MCF 10A (cell line): Measurements from ENCODE around the gene AXDND1. TPM values are rescaled to one million over a fixed set of nuclear protein-coding genes. Genes with fewer than 3 reads are reported as not detected.

Experiments
- BruUV-seq: library from RNA; stranded (reverse); fragments of 400-500 nt; replicated peaks from 2 replicates; lab custom pipeline; 2021; lab: Mats Ljungman, UMichigan
- CTCF ChIA-PET: fragments of 300-600 bp; sonication (Branson Sonifier 250); formaldehyde crosslinking; extraction: SDS; loops from one replicate; lab custom pipeline; 2021; ENCODE audit warnings: antibody characterized with exemption, inconsistent platforms; lab: Yijun Ruan, JAX
- POLR2A ChIA-PET: fragments of 300-600, 350-650 bp; sonication (Branson Sonifier 250); formaldehyde crosslinking; extraction: SDS; loops from one replicate; lab custom pipeline; 2020; ENCODE audit warnings: antibody characterized with exemption, inconsistent platforms; lab: Yijun Ruan, JAX
- DNase-seq: peaks from one replicate; pipeline ENCODE4 v3.0.0-alpha.2; 2018; ENCODE audit not compliant: unreplicated experiment
- H3K27ac Mint-ChIP-seq: one replicate; pipeline ENCODE4 v1.8.0; 2022; ENCODE audit warnings: mild to moderate bottlenecking, low read depth, mixed read lengths; ENCODE audit not compliant: unreplicated experiment
- H3K27me3 Mint-ChIP-seq: one replicate; pipeline ENCODE4 v1.8.0; 2022; ENCODE audit warnings: mixed read lengths; ENCODE audit not compliant: insufficient read depth, unreplicated experiment
- H3K36me3 Mint-ChIP-seq: one replicate; pipeline ENCODE4 v1.8.0; 2022; ENCODE audit warnings: mild to moderate bottlenecking, moderate library complexity, mixed read lengths; ENCODE audit not compliant: insufficient read depth, unreplicated experiment
- H3K4me1 Mint-ChIP-seq: one replicate; pipeline ENCODE4 v1.8.0; 2022; ENCODE audit warnings: mixed read lengths; ENCODE audit not compliant: insufficient read depth, unreplicated experiment
- H3K4me3 Mint-ChIP-seq: one replicate; pipeline ENCODE4 v1.8.0; 2022; ENCODE audit warnings: mild to moderate bottlenecking, moderate library complexity, mixed read lengths; ENCODE audit not compliant: unreplicated experiment
- H3K9me3 Mint-ChIP-seq: one replicate; pipeline ENCODE4 v1.8.0; 2022; ENCODE audit warnings: mixed read lengths; ENCODE audit not compliant: unreplicated experiment
- CTCF ChIP-seq: fragments of 200-600 bp; IDR thresholded peaks from one replicate; pipeline ENCODE4 v1.8.0; 2022; ENCODE audit warnings: antibody characterized with exemption, mild to moderate bottlenecking; ENCODE audit not compliant: unreplicated experiment
- intact Hi-C: fragments of 100-400 bp; cut with micrococcal nuclease; formaldehyde crosslinking; loops from 2 replicates; pipeline ENCODE4 v1.14.1; 2022
- total RNA-seq: library from RNA; stranded (reverse); gene quantifications from 2 replicates; pipeline ENCODE4 v1.2.3, GENCODE V29; 2022

AXDND1 gene
- total RNA-seq, 1 experiment from 2014 or later = 1.1 TPM

GRCh38 chr1:179322557-179322956 is 43.2 kb upstream of the AXDND1 start:
- Mint-ChIP-seq H3K27me3 (no peaks in the 10 kb centered on the region), H3K27ac (no peak overlapping the region), H3K4me1 (peaks cover 9% of the 10 kb centered on the region), H3K9me3 (no peaks in the 10 kb centered on the region), H3K36me3 (peaks cover 6% of the 10 kb centered on the region), H3K4me3 (no peak overlapping the region)
- intact Hi-C loops = no loop called here
- ChIA-PET CTCF (no interaction called here), POLR2A (interaction anchor here (0.6 kb wide), 1 partner anchor 444 kb away, joined by 3 read pairs; no protein-coding TSS in a partner anchor)
- TF ChIP-seq CTCF = no peak
- DNase-seq = no peak
- BruUV-seq = no TSS peak

- ChIA-PET CTCF (interaction anchor here (0.7 kb wide), 1 partner anchor 23 kb away, joined by 3 read pairs; no protein-coding TSS in a partner anchor), POLR2A (interaction anchor here (0.9 kb wide), 1 partner anchor 12 kb away, joined by 4 read pairs; no protein-coding TSS in a partner anchor)
- Mint-ChIP-seq H3K4me3 (no peak overlapping the region), H3K27ac (no peak overlapping the region), H3K36me3 (peaks cover 13% of the 10 kb centered on the region), H3K9me3 (no peaks in the 10 kb centered on the region), H3K4me1 (peaks cover 9% of the 10 kb centered on the region), H3K27me3 (no peaks in the 10 kb centered on the region)
- DNase-seq = no peak
- no TSS peak for BruUV-seq
- no peak for TF ChIP-seq CTCF
- intact Hi-C loops = no loop called here
Measured at GRCh38 chr1:179323436-179323835, 42.3 kb upstream of the AXDND1 start.

GRCh38 chr1:179325836-179326235 is 39.9 kb upstream of the AXDND1 start:
- Mint-ChIP-seq H3K4me1 (peaks cover 9% of the 10 kb centered on the region), H3K27me3 (no peaks in the 10 kb centered on the region), H3K27ac (peak overlapping the region; percentile 2), H3K36me3 (peaks cover 21% of the 10 kb centered on the region), H3K4me3 (no peak overlapping the region), H3K9me3 (no peaks in the 10 kb centered on the region)
- ChIA-PET POLR2A (interaction anchor here (1.6 kb wide), 1 partner anchor 13 kb away, joined by 4 read pairs; no protein-coding TSS in a partner anchor), CTCF (interaction anchor here (0.5 to 1.2 kb wide), 2 partner anchors 9 to 74 kb away, joined by 4 to 5 read pairs; no protein-coding TSS in a partner anchor)
- DNase-seq = no peak
- no TSS peak for BruUV-seq
- intact Hi-C loops = no loop called here
- TF ChIP-seq CTCF = no peak

- Mint-ChIP-seq H3K9me3 (no peaks in the 10 kb centered on the region), H3K4me3 (no peak overlapping the region), H3K27ac (no peak overlapping the region), H3K4me1 (peaks cover 9% of the 10 kb centered on the region), H3K27me3 (no peaks in the 10 kb centered on the region), H3K36me3 (peaks cover 21% of the 10 kb centered on the region)
- intact Hi-C loops = no loop called here
- no peak for TF ChIP-seq CTCF
- no TSS peak for BruUV-seq
- POLR2A ChIA-PET = interaction anchor here (1.6 kb wide), 1 partner anchor 14 kb away, joined by 4 read pairs; no protein-coding TSS in a partner anchor
- DNase-seq = no peak
- CTCF ChIA-PET = no interaction called here
Measured at GRCh38 chr1:179326746-179327145, 39.0 kb upstream of the AXDND1 start.
